ENCODE measurements around the gene CROCC2.

CROCC2 gene

GRCh38 chr2:240925191-240925567, 19.0 kb downstream of the CROCC2 start:
- DNase-seq = no peak

GRCh38 chr2:240925568-240926515, 19.7 kb downstream of the CROCC2 start:
- DNase-seq = no peak

- no peak for DNase-seq
Observed at GRCh38 chr2:240926516-240927389, 20.6 kb downstream of the CROCC2 start.

- no peak for DNase-seq
Observed at GRCh38 chr2:240927390-240927781, 21.2 kb downstream of the CROCC2 start.

- no peak for DNase-seq
Observed at GRCh38 chr2:240928476-240929363, 22.6 kb downstream of the CROCC2 start.

GRCh38 chr2:240929364-240930095, 23.4 kb downstream of the CROCC2 start:
- DNase-seq = no peak

GRCh38 chr2:240930096-240930630, 24.0 kb downstream of the CROCC2 start:
- no peak for DNase-seq

- DNase-seq = no peak
Observed at GRCh38 chr2:240930631-240931318, 24.6 kb downstream of the CROCC2 start.

GRCh38 chr2:240931319-240931949, 25.3 kb downstream of the CROCC2 start:
- DNase-seq = no peak

GRCh38 chr2:240932001-240932723, 26.0 kb downstream of the CROCC2 start:
- no peak for DNase-seq

- no peak for DNase-seq
Observed at GRCh38 chr2:240932724-240933047, 26.6 kb downstream of the CROCC2 start.

- DNase-seq = no peak
Observed at GRCh38 chr2:240933048-240933965, 27.2 kb downstream of the CROCC2 start.

GRCh38 chr2:240933966-240934700, 28.0 kb downstream of the CROCC2 start:
- DNase-seq = no peak

GRCh38 chr2:240934701-240935102, 28.6 kb downstream of the CROCC2 start:
- no peak for DNase-seq

GRCh38 chr2:240935103-240935876, 29.2 kb downstream of the CROCC2 start:
- DNase-seq = no peak

GRCh38 chr2:240936106-240936505, 30.0 kb downstream of the CROCC2 start:
- no peak for DNase-seq

- DNase-seq = peak; percentile 77
Observed at GRCh38 chr2:240946046-240946445, 39.9 kb downstream of the CROCC2 start.
